Measurements from ENCODE around the gene SAMD5.

GRCh38 chr6:147586044-147586443, 77.6 kb downstream of the SAMD5 start:
- TF ChIP-seq CTCF (IDR thresholded peaks at IDR 0.05) (no peak), POLR2AphosphoS5 (IDR thresholded peaks at IDR 0.05; ENCODE audit: low read depth, low read length) (no peak), SIN3A (IDR thresholded peaks at IDR 0.05; ENCODE audit: borderline replicate concordance, insufficient read depth, low read depth, low read length) (no peak), TCF7L2 (IDR thresholded peaks at IDR 0.05; ENCODE audit: low read depth, low read length) (no peak), REST (IDR thresholded peaks at IDR 0.05; ENCODE audit: insufficient read depth in 1 of 2, low read depth in 2 of 2, low read length in 1 of 2) (no peak)

All from Panc1 (cell line).